DOHH2 (cell line): ENCODE data around the gene SMIM15.

Experiments used
- H3F3A ChIP-seq: fragments of 200-600 bp; sonication (generic), shearing (Covaris generic); 2 replicates; pipeline ENCODE4 v1.6.0; 2016; ENCODE audit warnings: antibody characterized with exemption, mild to moderate bottlenecking; ENCODE audit not compliant: control insufficient read depth, insufficient read depth
- H3K27ac ChIP-seq: fragments of 200-600 bp; sonication (generic); 2 replicates; pipeline ENCODE4 v1.5.1; 2014; ENCODE audit warnings: low read depth, mild to moderate bottlenecking, low read length, moderate library complexity
- H3K27me3 ChIP-seq: fragments of 200-600 bp; sonication (generic); 2 replicates; pipeline ENCODE4 v1.6.1; 2014; ENCODE audit warnings: mild to moderate bottlenecking, low read length, mixed read lengths; ENCODE audit not compliant: control insufficient read depth
- H3K36me3 ChIP-seq: fragments of 200-600 bp; sonication (generic); 2 replicates; pipeline ENCODE4 v1.6.1; 2014; ENCODE audit warnings: mild to moderate bottlenecking, low read length, moderate library complexity, mixed read lengths; ENCODE audit not compliant: control insufficient read depth
- H3K4me1 ChIP-seq: fragments of 200-600 bp; sonication (generic); 2 replicates; pipeline ENCODE4 v1.6.1; 2014; ENCODE audit warnings: mild to moderate bottlenecking, low read length, mixed read lengths; ENCODE audit not compliant: control insufficient read depth
- H3K4me2 ChIP-seq: fragments of 200-600 bp; sonication (generic); 2 replicates; pipeline ENCODE4 v1.6.0; 2014; ENCODE audit warnings: mild to moderate bottlenecking, low read length, moderate library complexity
- H3K4me3 ChIP-seq: fragments of 200-600 bp; sonication (generic); 2 replicates; pipeline ENCODE4 v1.5.1; 2014; ENCODE audit warnings: mild to moderate bottlenecking, low read length, mixed read lengths
- H3K79me2 ChIP-seq: fragments of 200-600 bp; sonication (generic); 2 replicates; pipeline ENCODE4 v1.6.1; 2014; ENCODE audit warnings: mild to moderate bottlenecking, low read length, mixed read lengths; ENCODE audit not compliant: control insufficient read depth
- H3K9me2 ChIP-seq: fragments of 200-600 bp; sonication (generic); replicated peaks from 2 replicates; pipeline ENCODE4 v1.6.1; 2014; ENCODE audit warnings: mild to moderate bottlenecking, low read length, mixed read lengths; ENCODE audit not compliant: control insufficient read depth
- H3K9me3 ChIP-seq: fragments of 200-600 bp; sonication (generic); 2 replicates; pipeline ENCODE4 v1.6.1; 2014; ENCODE audit warnings: antibody characterized with exemption, low read length, mixed read lengths; ENCODE audit not compliant: control insufficient read depth, insufficient read depth
- H4K20me1 ChIP-seq: fragments of 200-600 bp; sonication (generic); 2 replicates; pipeline ENCODE4 v1.6.0; 2014; ENCODE audit warnings: low read depth, mild to moderate bottlenecking, antibody characterized with exemption, low read length, moderate library complexity; ENCODE audit not compliant: control insufficient read depth, insufficient read depth
- EZH2phosphoT487 ChIP-seq: fragments of 200-600 bp; sonication (generic); IDR thresholded peaks from 2 replicates; pipeline ENCODE4 v1.6.1; 2017; ENCODE audit warnings: borderline replicate concordance, mild to moderate bottlenecking, antibody characterized with exemption, low read length, moderate library complexity, mixed read lengths
- TF ChIP-seq, protein P1 (sequence below): fragments of 200-600 bp; sonication (generic); IDR thresholded peaks from one replicate; pipeline ENCODE4 v1.5.1; 2014; ENCODE audit warnings: antibody characterized with exemption, mild to moderate bottlenecking, low read depth, low read length; ENCODE audit not compliant: poor library complexity, severe bottlenecking

Gene SMIM15

DNA sequence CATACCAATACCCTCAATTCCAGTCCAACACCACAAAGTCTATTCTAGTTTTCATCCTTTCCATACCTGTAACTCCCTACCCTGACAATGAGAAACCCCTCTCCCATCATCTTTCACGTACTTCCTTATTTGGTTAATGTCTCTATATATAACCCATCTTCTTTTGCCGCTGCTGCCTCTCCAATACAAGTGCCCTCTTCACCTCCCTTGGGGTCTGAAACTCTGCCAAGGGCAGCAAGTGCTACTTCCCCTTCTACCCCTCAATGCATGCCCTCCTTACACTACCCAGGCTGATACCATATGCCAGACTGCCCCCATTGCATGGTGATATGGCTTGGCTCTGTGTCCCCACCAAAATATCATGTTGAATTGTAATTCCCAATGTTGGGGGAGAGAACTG is 24.4 kb upstream of the SMIM15 start:
- Histone ChIP-seq H3K36me3 (no peaks in the 10 kb centered on the region), H3K9me2 (no peaks in the 10 kb centered on the region), H3K27me3 (no peaks in the 10 kb centered on the region)

DNA sequence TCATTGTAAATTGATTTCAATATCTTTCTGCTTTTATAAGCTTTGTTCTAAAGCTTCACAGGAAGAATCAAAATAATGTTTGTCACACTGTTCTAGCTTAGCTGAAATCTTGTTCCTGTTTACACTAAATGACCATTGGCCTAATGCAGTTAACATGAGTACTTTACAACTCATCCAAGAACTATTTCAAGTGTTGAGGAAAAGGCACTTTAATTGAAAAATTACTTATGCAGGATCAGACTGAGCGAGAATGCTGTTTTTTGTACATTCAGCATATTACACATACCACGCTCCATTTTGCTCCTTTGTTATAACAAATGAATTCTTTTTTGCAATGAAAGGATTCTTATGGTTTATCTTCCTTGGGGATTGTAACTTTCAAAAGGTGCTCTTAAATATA is 22.4 kb upstream of the SMIM15 start:
- Histone ChIP-seq H3K27me3 (no peaks in the 10 kb centered on the region; the same call in 1 of the 2 replicates), H3K4me3 (no peak overlapping the region), H3K79me2 (no peaks in the 10 kb centered on the region), H3K4me1 (no peaks in the 10 kb centered on the region), H3K36me3 (no peaks in the 10 kb centered on the region), H4K20me1 (no peaks in the 10 kb centered on the region), H3F3A (no peaks in the 10 kb centered on the region), H3K27ac (no peak overlapping the region), H3K4me2 (no peak overlapping the region), H3K9me2 (no peaks in the 10 kb centered on the region), H3K9me3 (no peaks in the 10 kb centered on the region)
- TF ChIP-seq, protein P1, sequence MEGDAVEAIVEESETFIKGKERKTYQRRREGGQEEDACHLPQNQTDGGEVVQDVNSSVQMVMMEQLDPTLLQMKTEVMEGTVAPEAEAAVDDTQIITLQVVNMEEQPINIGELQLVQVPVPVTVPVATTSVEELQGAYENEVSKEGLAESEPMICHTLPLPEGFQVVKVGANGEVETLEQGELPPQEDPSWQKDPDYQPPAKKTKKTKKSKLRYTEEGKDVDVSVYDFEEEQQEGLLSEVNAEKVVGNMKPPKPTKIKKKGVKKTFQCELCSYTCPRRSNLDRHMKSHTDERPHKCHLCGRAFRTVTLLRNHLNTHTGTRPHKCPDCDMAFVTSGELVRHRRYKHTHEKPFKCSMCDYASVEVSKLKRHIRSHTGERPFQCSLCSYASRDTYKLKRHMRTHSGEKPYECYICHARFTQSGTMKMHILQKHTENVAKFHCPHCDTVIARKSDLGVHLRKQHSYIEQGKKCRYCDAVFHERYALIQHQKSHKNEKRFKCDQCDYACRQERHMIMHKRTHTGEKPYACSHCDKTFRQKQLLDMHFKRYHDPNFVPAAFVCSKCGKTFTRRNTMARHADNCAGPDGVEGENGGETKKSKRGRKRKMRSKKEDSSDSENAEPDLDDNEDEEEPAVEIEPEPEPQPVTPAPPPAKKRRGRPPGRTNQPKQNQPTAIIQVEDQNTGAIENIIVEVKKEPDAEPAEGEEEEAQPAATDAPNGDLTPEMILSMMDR: no peak
- no peak for TF ChIP-seq EZH2phosphoT487

More for the DNA sequence above, 24.4 kb upstream of the SMIM15 start:
- Histone ChIP-seq H3K4me1 (no peaks in the 10 kb centered on the region), H3K79me2 (no peaks in the 10 kb centered on the region), H4K20me1 (no peaks in the 10 kb centered on the region), H3K27ac (no peak overlapping the region), H3K4me3 (no peak overlapping the region), H3K4me2 (no peak overlapping the region), H3K9me3 (no peaks in the 10 kb centered on the region), H3F3A (no peaks in the 10 kb centered on the region)
- TF ChIP-seq, protein P1: no peak
- TF ChIP-seq EZH2phosphoT487: no peak

DNA sequence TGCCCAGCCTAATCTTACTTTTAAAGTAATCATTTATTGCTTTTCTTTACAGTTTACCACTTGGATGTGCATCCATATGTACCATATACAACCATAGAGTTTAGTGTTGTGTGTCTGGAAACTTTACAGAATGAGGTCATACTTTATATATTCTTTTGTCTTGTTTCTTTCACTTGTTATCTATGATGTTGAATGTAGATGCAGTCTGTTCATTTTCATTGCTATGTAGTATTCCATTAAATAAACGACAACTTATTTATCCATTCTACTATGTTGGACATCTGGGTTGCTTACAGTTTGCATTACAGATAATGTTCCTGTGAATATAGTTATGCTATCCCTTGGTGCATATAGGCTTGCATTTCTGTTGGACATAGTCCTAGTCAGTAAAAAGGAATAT is 21.3 kb upstream of the SMIM15 start:
- Histone ChIP-seq H3F3A (no peaks in the 10 kb centered on the region), H3K4me3 (no peak overlapping the region), H3K27me3 (no peaks in the 10 kb centered on the region; the same call in 1 of the 2 replicates), H3K4me1 (no peaks in the 10 kb centered on the region), H3K79me2 (no peaks in the 10 kb centered on the region), H3K36me3 (no peaks in the 10 kb centered on the region), H3K9me2 (no peaks in the 10 kb centered on the region), H3K27ac (no peak overlapping the region), H4K20me1 (no peaks in the 10 kb centered on the region), H3K9me3 (no peaks in the 10 kb centered on the region), H3K4me2 (no peak overlapping the region)
- TF ChIP-seq EZH2phosphoT487: no peak
- TF ChIP-seq, protein P1: no peak

DNA sequence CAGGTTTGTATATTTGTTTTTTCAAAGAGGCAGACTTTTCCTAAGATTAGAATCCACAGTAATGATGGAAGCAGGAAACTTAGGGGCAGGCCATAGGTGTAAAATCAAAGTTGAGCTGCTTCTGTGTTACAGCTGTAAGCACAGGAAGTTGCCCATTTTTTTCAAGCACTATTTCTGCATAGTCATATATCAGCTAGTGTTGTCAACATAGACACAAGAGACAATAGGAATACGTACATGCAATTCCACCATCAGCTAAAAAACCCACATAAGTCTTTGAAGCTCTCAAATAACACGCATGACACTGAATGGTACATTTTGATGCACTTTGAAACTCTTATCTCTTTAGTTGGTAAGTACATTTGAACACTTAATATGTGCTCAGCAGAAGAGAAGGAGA is 20.2 kb upstream of the SMIM15 start:
- Histone ChIP-seq H3K9me3 (no peaks in the 10 kb centered on the region), H4K20me1 (no peaks in the 10 kb centered on the region), H3K36me3 (no peaks in the 10 kb centered on the region), H3K27ac (no peak overlapping the region), H3K4me3 (no peak overlapping the region), H3K9me2 (no peaks in the 10 kb centered on the region), H3K4me1 (no peaks in the 10 kb centered on the region), H3F3A (no peaks in the 10 kb centered on the region), H3K27me3 (no peaks in the 10 kb centered on the region; the same call in 1 of the 2 replicates), H3K4me2 (no peak overlapping the region), H3K79me2 (no peaks in the 10 kb centered on the region)
- TF ChIP-seq, protein P1: no peak
- TF ChIP-seq EZH2phosphoT487: no peak
